NCI-H524 treated with DMSO at 0.1 percent for 48 hours (cell line): ENCODE measurements around the gene PHTF2.
"Not testable (repeated sequence)": the region's sequence is repeated elsewhere in the genome, so short reads cannot be mapped to it uniquely, and the experiment has no call there.

Experiments used
- DNase-seq: peaks from one replicate; lab custom pipeline; 2025; lab: John Stamatoyannopoulos, UW

Gene PHTF2

GRCh38 chr7:77989981-77990566 lies 191.5 kb downstream of the PHTF2 start:
- DNase-seq: no peak

- no peak for DNase-seq
Observed at GRCh38 chr7:77991656-77992055, 193.1 kb downstream of the PHTF2 start.

DNA sequence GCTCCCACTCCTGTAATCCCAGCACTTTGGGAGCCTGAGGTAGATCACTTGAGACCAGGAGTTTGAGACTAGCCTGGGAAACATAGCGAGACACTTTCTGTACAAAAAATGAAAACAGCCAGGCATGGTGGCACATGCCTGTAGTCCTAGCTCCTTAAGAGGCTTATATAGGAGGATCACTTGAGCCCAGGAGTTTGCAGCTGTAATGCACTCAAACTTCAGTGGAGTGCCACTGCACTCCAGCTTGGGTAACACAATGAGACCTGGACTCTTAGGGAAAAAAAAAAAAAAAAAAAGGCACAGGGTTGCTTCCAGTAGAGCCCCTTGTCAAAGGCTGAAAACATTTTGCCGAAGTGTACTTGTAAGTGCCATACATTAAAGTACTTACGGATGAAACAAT lies 195.3 kb downstream of the PHTF2 start:
- no peak for DNase-seq

DNA sequence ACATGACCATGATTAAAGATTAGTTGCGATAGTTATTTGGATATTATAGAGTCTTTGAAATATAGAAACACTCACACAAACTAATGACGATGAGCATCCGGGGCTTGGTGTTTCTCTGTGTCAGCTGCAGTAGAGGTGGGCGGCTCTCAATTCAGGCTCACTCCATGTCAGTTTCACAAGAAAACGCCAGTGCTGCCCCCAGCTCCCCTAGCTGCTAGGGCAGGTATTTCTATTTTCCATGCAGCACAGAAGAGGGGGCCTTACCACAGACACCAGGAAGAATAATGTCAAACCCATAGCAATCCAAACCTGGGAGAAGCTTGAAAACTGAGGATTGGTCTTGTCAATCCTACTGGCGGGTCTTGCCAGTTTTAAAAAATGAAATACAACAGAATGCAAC lies 197.1 kb downstream of the PHTF2 start:
- DNase-seq: no peak

GRCh38 chr7:77999168-77999567 lies 200.6 kb downstream of the PHTF2 start:
- DNase-seq: not testable (repeated sequence)

DNA sequence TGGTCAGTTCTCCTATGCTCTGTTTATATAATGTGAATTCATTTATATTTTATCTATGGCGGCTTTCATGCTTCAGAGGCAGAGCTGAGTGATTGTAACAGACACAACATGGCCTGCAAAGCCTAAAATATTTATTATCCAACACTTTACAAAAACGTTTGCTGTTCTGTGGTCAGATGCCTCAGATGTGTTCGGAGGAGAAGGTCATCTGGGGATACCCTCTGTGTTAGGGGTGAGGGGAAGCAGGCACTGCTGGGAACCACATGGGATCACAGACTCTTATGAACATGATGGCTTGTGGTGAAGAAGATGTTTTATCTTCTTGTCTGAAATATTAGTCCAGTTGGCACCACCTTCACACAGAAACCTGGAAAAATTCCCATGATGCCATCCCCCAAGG lies 203.4 kb downstream of the PHTF2 start:
- DNase-seq: no peak

- no peak for DNase-seq
Observed at GRCh38 chr7:78002715-78003114, 204.1 kb downstream of the PHTF2 start.

- no peak for DNase-seq
Observed at GRCh38 chr7:78006063-78006755, 207.6 kb downstream of the PHTF2 start.
